Panc1 (cell line): ENCODE results near the gene BRPF1. TPM values are rescaled to one million over a fixed set of nuclear protein-coding genes. Genes with fewer than 3 reads are reported as not detected.

Experiments
- ATAC-seq: fragments of 200-7000 bp; cut with Tn5 transposase; 2 replicates; pipeline ENCODE4 v1.9.1; 2020; ENCODE audit warnings: mild to moderate bottlenecking, moderate library complexity
- BruUV-seq: library from RNA; stranded (reverse); fragments of 400-500 nt; replicated peaks from 2 replicates; lab custom pipeline; 2021; lab: Mats Ljungman, UMichigan
- CTCF ChIA-PET: fragments of 300-600 bp; sonication (Branson Sonifier 250); formaldehyde crosslinking; loops from one replicate; lab custom pipeline; 2022; ENCODE audit warnings: antibody characterized with exemption; lab: Charles Lee
- POLR2A ChIA-PET: fragments of 300-600 bp; sonication (Branson Sonifier 250); formaldehyde crosslinking; loops from one replicate; lab custom pipeline; 2022; ENCODE audit warnings: antibody characterized with exemption; lab: Charles Lee
- DNase-seq: peaks from one replicate; pipeline ENCODE4 v3.0.0-alpha.2; 2010; ENCODE audit warnings: low read depth, low spot score
- H3K27ac ChIP-seq: 2 replicates; pipeline ENCODE4 v1.5.1; 2011; ENCODE audit warnings: mild to moderate bottlenecking, low read length, inconsistent platforms
- H3K27me3 ChIP-seq: fragments of 200-500 bp; sonication (Bioruptor generic); 2 replicates; pipeline ENCODE4 v1.6.0; 2014; ENCODE audit warnings: low read length, inconsistent platforms; ENCODE audit not compliant: control insufficient read depth, insufficient read depth
- H3K36me3 ChIP-seq: fragments of 200-500 bp; sonication (Bioruptor generic); 2 replicates; pipeline ENCODE4 v1.5.1; 2014; ENCODE audit warnings: inconsistent platforms, mild to moderate bottlenecking, low read length, moderate library complexity; ENCODE audit not compliant: control insufficient read depth, insufficient read depth
- H3K4me1 ChIP-seq: 2 replicates; pipeline ENCODE4 v1.5.1; 2011; ENCODE audit warnings: inconsistent platforms, mild to moderate bottlenecking, low read length, moderate library complexity; ENCODE audit not compliant: control insufficient read depth, insufficient read depth
- H3K4me3 ChIP-seq, 2 experiments: 2 replicates each; pipeline ENCODE4 v1.5.1; 2011 to 2012; ENCODE audit warnings: low read depth in 2 of 2, low read length in 2 of 2, mild to moderate bottlenecking in 2 of 2, inconsistent platforms in 1 of 2, moderate library complexity in 1 of 2
- H3K9me3 ChIP-seq: fragments of 200-500 bp; sonication (Bioruptor generic); 2 replicates; pipeline ENCODE4 v1.5.1; 2014; ENCODE audit warnings: low read depth, mild to moderate bottlenecking, inconsistent platforms, low read length, moderate library complexity; ENCODE audit not compliant: control insufficient read depth, insufficient read depth
- POLR2AphosphoS5 ChIP-seq: IDR thresholded peaks from 2 replicates; pipeline ENCODE4 v1.6.1; 2012; ENCODE audit warnings: mild to moderate bottlenecking, low read depth, low read length, moderate library complexity
- REST ChIP-seq, 2 experiments: IDR thresholded peaks; 2 replicates each; pipeline ENCODE4 v1.6.1; 2011 to 2012; ENCODE audit warnings: low read depth in 2 of 2, control low read depth in 1 of 2, low read length in 1 of 2, mild to moderate bottlenecking in 1 of 2, moderate library complexity in 1 of 2; ENCODE audit not compliant: insufficient read depth in 1 of 2
- SIN3A ChIP-seq: IDR thresholded peaks from 2 replicates; pipeline ENCODE4 v1.6.1; 2012; ENCODE audit warnings: low read depth, mild to moderate bottlenecking, low read length, moderate library complexity, borderline replicate concordance; ENCODE audit not compliant: insufficient read depth
- TCF7L2 ChIP-seq: IDR thresholded peaks from 2 replicates; pipeline ENCODE4 v1.6.1; 2011; ENCODE audit warnings: mild to moderate bottlenecking, low read depth, low read length, inconsistent platforms
- in situ Hi-C: cut with HindIII; loops from 2 replicates; pipeline ENCODE4 v1.10.0; 2016; ENCODE audit warnings: low sequenced_read_pairs, low pct_unique_long_range_greater_than_20kb
- intact Hi-C: fragments of 100-400 bp; cut with micrococcal nuclease; formaldehyde crosslinking; loops from one replicate; pipeline ENCODE4 v1.10.0; 2022; ENCODE audit not compliant: unreplicated experiment
- total RNA-seq: library from RNA; stranded (reverse); gene quantifications from one replicate; pipeline ENCODE4 v1.2.1, GENCODE V29; 2021; ENCODE audit not compliant: unreplicated experiment
- TF ChIP-seq, protein P1 (sequence below): fragments of 450-650 bp; IDR thresholded peaks from 2 replicates; pipeline ENCODE4 v1.5.1; 2017; ENCODE audit warnings: mild to moderate bottlenecking

The BRPF1 gene
- total RNA-seq, 1 experiment from 2014 or later = 17.4 TPM

- intact Hi-C loops (no loop called here), in situ Hi-C loops (no loop called here)
- ATAC-seq (no peak), DNase-seq (no peak)
- Histone ChIP-seq H3K27me3 (no peaks in the 10 kb centered on the region), H3K4me1 (no peaks in the 10 kb centered on the region), H3K27ac (no peak overlapping the region), H3K9me3 (no peaks in the 10 kb centered on the region), H3K4me3 (no peak overlapping the region), H3K36me3 (no peaks in the 10 kb centered on the region)
- BruUV-seq = no TSS peak
- POLR2A ChIA-PET = no interaction called here
- no peak for TF ChIP-seq REST (IDR thresholded peaks at IDR 0.05; ENCODE audit: insufficient read depth in 1 of 2, low read depth in 2 of 2, low read length in 1 of 2)
- TF ChIP-seq POLR2AphosphoS5 = 0 out of 2 replicates have a peak, but pooled peaks have one; percentile 20
- CTCF ChIA-PET = no interaction called here
Observed at GRCh38 chr3:9778143-9779074, 46.9 kb downstream of the BRPF1 start.

DNA sequence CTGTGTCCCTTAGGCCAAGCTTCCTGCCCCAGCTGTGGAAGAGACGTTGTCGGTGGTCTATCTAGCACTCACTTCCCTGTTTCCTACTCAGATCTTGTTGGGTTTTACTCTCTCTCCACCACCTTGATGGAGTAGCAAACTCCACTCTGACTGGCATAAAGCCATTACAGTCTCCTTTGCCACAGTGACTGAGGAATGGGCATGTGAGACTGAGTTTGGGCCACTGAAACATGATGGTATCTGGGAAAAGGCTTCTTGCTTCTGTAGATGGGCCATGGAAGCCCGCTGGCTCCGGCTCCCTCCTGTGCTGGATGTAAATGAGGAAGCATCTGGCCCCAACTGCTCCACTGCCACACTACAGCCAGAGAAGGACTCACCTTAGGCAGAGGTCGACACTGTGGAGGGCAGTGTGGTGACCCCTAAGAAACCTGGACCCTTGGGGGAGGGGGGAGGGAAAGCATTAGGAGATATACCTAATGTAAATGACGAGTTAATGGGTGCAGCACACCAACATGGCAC is 47.6 kb downstream of the BRPF1 start:
- DNase-seq (no peak), ATAC-seq (no peak)
- TF ChIP-seq TCF7L2 (no peak), POLR2AphosphoS5 (no peak), REST (IDR thresholded peaks at IDR 0.05; ENCODE audit: insufficient read depth in 1 of 2, low read depth in 2 of 2, low read length in 1 of 2) (no peak), SIN3A (no peak)
- TF ChIP-seq, protein P1, sequence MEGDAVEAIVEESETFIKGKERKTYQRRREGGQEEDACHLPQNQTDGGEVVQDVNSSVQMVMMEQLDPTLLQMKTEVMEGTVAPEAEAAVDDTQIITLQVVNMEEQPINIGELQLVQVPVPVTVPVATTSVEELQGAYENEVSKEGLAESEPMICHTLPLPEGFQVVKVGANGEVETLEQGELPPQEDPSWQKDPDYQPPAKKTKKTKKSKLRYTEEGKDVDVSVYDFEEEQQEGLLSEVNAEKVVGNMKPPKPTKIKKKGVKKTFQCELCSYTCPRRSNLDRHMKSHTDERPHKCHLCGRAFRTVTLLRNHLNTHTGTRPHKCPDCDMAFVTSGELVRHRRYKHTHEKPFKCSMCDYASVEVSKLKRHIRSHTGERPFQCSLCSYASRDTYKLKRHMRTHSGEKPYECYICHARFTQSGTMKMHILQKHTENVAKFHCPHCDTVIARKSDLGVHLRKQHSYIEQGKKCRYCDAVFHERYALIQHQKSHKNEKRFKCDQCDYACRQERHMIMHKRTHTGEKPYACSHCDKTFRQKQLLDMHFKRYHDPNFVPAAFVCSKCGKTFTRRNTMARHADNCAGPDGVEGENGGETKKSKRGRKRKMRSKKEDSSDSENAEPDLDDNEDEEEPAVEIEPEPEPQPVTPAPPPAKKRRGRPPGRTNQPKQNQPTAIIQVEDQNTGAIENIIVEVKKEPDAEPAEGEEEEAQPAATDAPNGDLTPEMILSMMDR = no peak
- H3K4me3 ChIP-seq = no peak overlapping the region
- H3K27me3 ChIP-seq = no peaks in the 10 kb centered on the region
- intact Hi-C loops (no loop called here), in situ Hi-C loops (no loop called here)
- CTCF ChIA-PET = no interaction called here
- H3K4me1 ChIP-seq = no peaks in the 10 kb centered on the region
- BruUV-seq = no TSS peak
- POLR2A ChIA-PET = no interaction called here
- H3K9me3 ChIP-seq = no peaks in the 10 kb centered on the region
- H3K36me3 ChIP-seq = no peaks in the 10 kb centered on the region
- H3K27ac ChIP-seq = no peak overlapping the region
